Thyroid gland (tissue), 4 donors: ENCODE measurements around the gene HOATZ.

Source experiments
- CTCF ChIP-seq, 6 experiments: fragments of 200-600 bp in 3 of 6; fragments of 450-650 bp in 3 of 6; sonication (generic) in 3 of 6; IDR thresholded peaks; one replicate each; pipeline ENCODE4 v1.5.1; 2016 to 2019; ENCODE audit warnings: antibody characterized with exemption in 6 of 6, mild to moderate bottlenecking in 2 of 6, inconsistent platforms in 1 of 6, moderate library complexity in 1 of 6
- POLR2A ChIP-seq, 2 donors: fragments of 450-650 bp; IDR thresholded peaks; one replicate each; pipeline ENCODE4 v1.6.1; 2017; ENCODE audit warnings: antibody characterized with exemption in 2 of 2, mild to moderate bottlenecking in 2 of 2, moderate library complexity in 1 of 2

GRCh38 chr11:111542606-111543275 lies 28.2 kb downstream of the HOATZ start:
- TF ChIP-seq CTCF (IDR thresholded peaks at IDR 0.05) (no peak), POLR2A (IDR thresholded peaks at IDR 0.05) (no peak)
